Medulla oblongata (tissue), 1 donor: ENCODE results near the gene OSBPL8.
"Not testable (repeated sequence)": the region's sequence is repeated elsewhere in the genome, so short reads cannot be mapped to it uniquely, and the experiment has no call there.

Experiments used
- DNase-seq: peaks from one replicate; pipeline ENCODE4 v3.0.0-alpha.2; 2015; ENCODE audit errors: extremely low spot score

Gene OSBPL8

GRCh38 chr12:76364131-76364530, 195.4 kb downstream of the OSBPL8 start:
- not testable (repeated sequence) for DNase-seq

- DNase-seq: no peak
Observed at GRCh38 chr12:76360316-76360715, 199.3 kb downstream of the OSBPL8 start.

GRCh38 chr12:76356071-76356470, 203.5 kb downstream of the OSBPL8 start:
- DNase-seq: no peak

- DNase-seq: peak; percentile 95
Observed at GRCh38 chr12:76348079-76348901, 211.3 kb downstream of the OSBPL8 start, which contains the start of gene BBS10. Gene BBS10 (minus strand): TSS chr12:76348415. CDS start chr12:76348358, 57 bp downstream.

- peak; percentile 89 for DNase-seq
Observed at GRCh38 chr12:76346798-76347420, 212.7 kb downstream of the OSBPL8 start.

GRCh38 chr12:76346236-76346635, 213.3 kb downstream of the OSBPL8 start:
- no peak for DNase-seq

- no peak for DNase-seq
Observed at GRCh38 chr12:76345569-76345968, 214.0 kb downstream of the OSBPL8 start.

GRCh38 chr12:76341436-76342030, 218.0 kb downstream of the OSBPL8 start:
- no peak for DNase-seq

GRCh38 chr12:76340680-76341435, 218.7 kb downstream of the OSBPL8 start:
- DNase-seq: no peak

- no peak for DNase-seq
Observed at GRCh38 chr12:76337583-76337982, 222.0 kb downstream of the OSBPL8 start.

- DNase-seq: no peak
Observed at GRCh38 chr12:76332606-76333005, 227.0 kb downstream of the OSBPL8 start.

GRCh38 chr12:76329606-76330005, 230.0 kb downstream of the OSBPL8 start:
- no peak for DNase-seq

GRCh38 chr12:76329159-76329558, 230.4 kb downstream of the OSBPL8 start:
- DNase-seq: no peak

- not testable (repeated sequence) for DNase-seq
Observed at GRCh38 chr12:76319595-76320319, 239.8 kb downstream of the OSBPL8 start.

- DNase-seq: no peak
Observed at GRCh38 chr12:76318773-76319594, 240.6 kb downstream of the OSBPL8 start.

GRCh38 chr12:76317976-76318375, 241.6 kb downstream of the OSBPL8 start:
- no peak for DNase-seq

GRCh38 chr12:76316468-76316867, 243.1 kb downstream of the OSBPL8 start:
- DNase-seq: no peak

GRCh38 chr12:76313299-76313698, 246.3 kb downstream of the OSBPL8 start:
- peak; percentile 27 for DNase-seq

- no peak for DNase-seq
Observed at GRCh38 chr12:76312315-76312714, 247.3 kb downstream of the OSBPL8 start.

GRCh38 chr12:76311796-76312195, 247.8 kb downstream of the OSBPL8 start:
- no peak for DNase-seq
